WTC11 (cell line): Measurements from ENCODE around the gene PPP1R18. TPM values are rescaled to one million over a fixed set of nuclear protein-coding genes. Genes with fewer than 3 reads are reported as not detected.
A peak's percentile ranks its signal among the peaks of the same experiment; 100 is the strongest.

Source experiments
- ATAC-seq: fragments of 200-7000 bp; cut with Tn5 transposase; 2 replicates; pipeline ENCODE4 v1.10.0; 2021; ENCODE audit warnings: mild to moderate bottlenecking, moderate library complexity
- CTCF ChIA-PET: fragments of 300-600 bp; sonication (Branson Sonifier 250); formaldehyde crosslinking; loops from one replicate; lab custom pipeline; 2021; ENCODE audit warnings: antibody characterized with exemption; lab: Charles Lee
- POLR2A ChIA-PET: fragments of 350-600 bp; sonication (Branson Sonifier 250); formaldehyde crosslinking; loops from one replicate; lab custom pipeline; 2021; ENCODE audit warnings: antibody characterized with exemption; lab: Charles Lee
- DNase-seq: peaks from one replicate; pipeline ENCODE4 v3.0.0; 2021; ENCODE audit warnings: low spot score
- H3K27ac Mint-ChIP-seq: 2 replicates; pipeline ENCODE4 v1.8.0; 2021; ENCODE audit warnings: mixed read lengths
- H3K27me3 Mint-ChIP-seq: 2 replicates; pipeline ENCODE4 v1.8.0; 2021; ENCODE audit warnings: low read depth, mild to moderate bottlenecking, moderate library complexity, mixed read lengths
- H3K36me3 Mint-ChIP-seq: 2 replicates; pipeline ENCODE4 v1.8.0; 2021; ENCODE audit warnings: mixed read lengths
- H3K4me1 Mint-ChIP-seq: 2 replicates; pipeline ENCODE4 v1.8.0; 2022; ENCODE audit warnings: mixed read lengths
- H3K4me3 Mint-ChIP-seq: 2 replicates; pipeline ENCODE4 v1.8.0; 2021; ENCODE audit warnings: mild to moderate bottlenecking, moderate library complexity, mixed read lengths
- H3K9me3 Mint-ChIP-seq: 2 replicates; pipeline ENCODE4 v1.8.0; 2021; ENCODE audit warnings: mixed read lengths
- CBFB ChIP-seq: sonication (generic); formaldehyde crosslinking; IDR thresholded peaks from 2 replicates; pipeline ENCODE4 v1.8.1; 2022; ENCODE audit warnings: mild to moderate bottlenecking, low read depth, missing genetic modification reagents
- EMX1 ChIP-seq: fragments of 250-450 bp; sonication (Bioruptor Pico); IDR thresholded peaks from 2 replicates; pipeline ENCODE4 v1.8.0; 2021; ENCODE audit warnings: mild to moderate bottlenecking
- FOXP1 ChIP-seq: sonication (generic); formaldehyde crosslinking; IDR thresholded peaks from 2 replicates; pipeline ENCODE4 v1.8.0; 2022; ENCODE audit warnings: missing genetic modification reagents, mild to moderate bottlenecking, moderate library complexity, borderline replicate concordance
- GTF2I ChIP-seq: fragments of 250-450 bp; sonication (Bioruptor Pico); conservative IDR thresholded peaks from 2 replicates; pipeline ENCODE4 v1.4.0; 2021; ENCODE audit warnings: mild to moderate bottlenecking
- MYBL2 ChIP-seq: sonication (generic); formaldehyde crosslinking; IDR thresholded peaks from 2 replicates; pipeline ENCODE4 v1.8.1; 2023; ENCODE audit warnings: mild to moderate bottlenecking, moderate library complexity, missing genetic modification reagents
- NFYB ChIP-seq: sonication (generic); formaldehyde crosslinking; conservative IDR thresholded peaks from 2 replicates; pipeline ENCODE4 v1.8.0; 2022; ENCODE audit warnings: low read depth, missing genetic modification reagents
- NR3C1 ChIP-seq: sonication (generic); formaldehyde crosslinking; conservative IDR thresholded peaks from 2 replicates; pipeline ENCODE4 v1.8.1; 2023; ENCODE audit warnings: low read depth, mild to moderate bottlenecking, missing genetic modification reagents
- SMAD3 ChIP-seq: sonication (generic); formaldehyde crosslinking; IDR thresholded peaks from 2 replicates; pipeline ENCODE4 v1.8.0; 2022; ENCODE audit warnings: missing genetic modification reagents, mild to moderate bottlenecking, borderline replicate concordance
- SMAD4 ChIP-seq: sonication (generic); formaldehyde crosslinking; IDR thresholded peaks from 2 replicates; pipeline ENCODE4 v1.8.0; 2022; ENCODE audit warnings: mild to moderate bottlenecking, missing genetic modification reagents
- SOX15 ChIP-seq: fragments of 250-450 bp; sonication (Bioruptor Pico); IDR thresholded peaks from 2 replicates; pipeline ENCODE4 v1.9.0; 2021; ENCODE audit warnings: mild to moderate bottlenecking
- SP1 ChIP-seq: sonication (generic); formaldehyde crosslinking; conservative IDR thresholded peaks from 2 replicates; pipeline ENCODE4 v1.8.1; 2022; ENCODE audit warnings: missing genetic modification reagents
- USF1 ChIP-seq: sonication (generic); formaldehyde crosslinking; IDR thresholded peaks from 2 replicates; pipeline ENCODE4 v1.8.0; 2022; ENCODE audit warnings: mild to moderate bottlenecking, missing genetic modification reagents
- ZBTB21 ChIP-seq: sonication (generic); formaldehyde crosslinking; IDR thresholded peaks from 2 replicates; pipeline ENCODE4 v1.8.1; 2023; ENCODE audit warnings: mild to moderate bottlenecking, missing genetic modification reagents, borderline replicate concordance
- ZNF263 ChIP-seq: sonication (generic); formaldehyde crosslinking; IDR thresholded peaks from 2 replicates; pipeline ENCODE4 v1.8.1; 2022; ENCODE audit warnings: low read depth, mild to moderate bottlenecking, moderate library complexity, missing genetic modification reagents
- ZNF532 ChIP-seq: fragments of 250-450 bp; sonication (Bioruptor Pico); IDR thresholded peaks from 2 replicates; pipeline ENCODE4 v1.9.0; 2021; ENCODE audit warnings: mild to moderate bottlenecking, borderline replicate concordance
- ZNF671 ChIP-seq: fragments of 250-450 bp; sonication (Bioruptor Pico); IDR thresholded peaks from 2 replicates; pipeline ENCODE4 v1.8.0; 2021; ENCODE audit warnings: mild to moderate bottlenecking
- total RNA-seq: library from RNA; stranded (reverse); gene quantifications from 3 replicates; pipeline ENCODE4 v1.2.3, GENCODE V29; 2021
- TF ChIP-seq, protein P1 (sequence below): fragments of 250-450 bp; sonication (Bioruptor Pico); conservative IDR thresholded peaks from 2 replicates; pipeline ENCODE4 v1.9.0; 2021; ENCODE audit warnings: mild to moderate bottlenecking
- TF ChIP-seq, protein P2 (sequence below): sonication (generic); formaldehyde crosslinking; IDR thresholded peaks from 2 replicates; pipeline ENCODE4 v1.8.1; 2022; ENCODE audit warnings: low read depth, mild to moderate bottlenecking, moderate library complexity, missing genetic modification reagents, borderline replicate concordance
- TF ChIP-seq, protein P3 (sequence below): fragments of 200-600 bp; IDR thresholded peaks from 2 replicates; pipeline ENCODE4 v1.8.0; 2022; ENCODE audit warnings: antibody characterized with exemption
- TF ChIP-seq, protein P4 (sequence below): fragments of 250-450 bp; sonication (Bioruptor Pico); IDR thresholded peaks from 2 replicates; pipeline ENCODE4 v1.8.0; 2021; ENCODE audit warnings: mild to moderate bottlenecking
- TF ChIP-seq, protein P5 (sequence below): fragments of 250-450 bp; sonication (Bioruptor Pico); IDR thresholded peaks from 2 replicates; pipeline ENCODE4 v2.1.2; 2022; ENCODE audit warnings: mild to moderate bottlenecking, moderate library complexity

The PPP1R18 gene
- total RNA-seq, 1 experiment from 2014 or later: 36.5 TPM

DNA sequence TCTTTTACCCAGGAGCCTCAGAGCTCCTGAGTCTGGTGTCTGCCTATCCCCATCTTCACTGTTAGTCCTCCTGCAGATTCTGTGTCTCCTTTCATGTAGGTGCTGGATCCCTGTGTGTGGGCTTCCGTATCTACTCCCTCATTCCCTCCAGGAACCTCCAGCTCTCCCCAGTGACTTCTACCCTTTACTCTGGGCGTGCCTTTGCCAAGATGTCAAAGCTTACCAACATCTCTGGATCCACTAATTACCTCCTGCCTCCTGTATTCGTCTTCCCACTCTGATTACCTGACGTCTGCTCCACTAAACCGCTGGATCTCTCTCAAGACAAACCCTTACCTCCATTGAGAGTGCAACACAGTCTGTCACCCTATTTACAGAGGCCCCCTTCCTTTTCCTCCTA, 41.7 kb downstream of the PPP1R18 start:
- Mint-ChIP-seq H3K27me3 (no peaks in the 10 kb centered on the region), H3K36me3 (peaks cover 27% of the 10 kb centered on the region), H3K4me1 (peaks cover 21% of the 10 kb centered on the region), H3K9me3 (no peaks in the 10 kb centered on the region), H3K4me3 (no peak overlapping the region), H3K27ac (peak overlapping the region; percentile 52; the same call in 1 of the 2 replicates)
- ChIA-PET CTCF (interaction anchor here (0.9 to 2.0 kb wide), 2 partner anchors 34 to 86 kb away, joined by 4 to 7 read pairs; no protein-coding TSS in a partner anchor), POLR2A (interaction anchor here (0.6 kb wide), 1 partner anchor 9 kb away, joined by 3 read pairs; no protein-coding TSS in a partner anchor)
- ATAC-seq: no peak
- DNase-seq: no peak
- TF ChIP-seq GTF2I (CRISPR knock-in tag) (no peak), SP1 (CRISPR knock-in tag) (no peak), NFYB (CRISPR knock-in tag) (no peak), SOX15 (CRISPR knock-in tag) (no peak), EMX1 (no peak), CBFB (CRISPR knock-in tag) (no peak), NR3C1 (CRISPR knock-in tag) (no peak), MYBL2 (CRISPR knock-in tag) (no peak), SMAD3 (CRISPR knock-in tag) (no peak), SMAD4 (CRISPR knock-in tag) (no peak), FOXP1 (CRISPR knock-in tag) (no peak)
- TF ChIP-seq, protein P1, sequence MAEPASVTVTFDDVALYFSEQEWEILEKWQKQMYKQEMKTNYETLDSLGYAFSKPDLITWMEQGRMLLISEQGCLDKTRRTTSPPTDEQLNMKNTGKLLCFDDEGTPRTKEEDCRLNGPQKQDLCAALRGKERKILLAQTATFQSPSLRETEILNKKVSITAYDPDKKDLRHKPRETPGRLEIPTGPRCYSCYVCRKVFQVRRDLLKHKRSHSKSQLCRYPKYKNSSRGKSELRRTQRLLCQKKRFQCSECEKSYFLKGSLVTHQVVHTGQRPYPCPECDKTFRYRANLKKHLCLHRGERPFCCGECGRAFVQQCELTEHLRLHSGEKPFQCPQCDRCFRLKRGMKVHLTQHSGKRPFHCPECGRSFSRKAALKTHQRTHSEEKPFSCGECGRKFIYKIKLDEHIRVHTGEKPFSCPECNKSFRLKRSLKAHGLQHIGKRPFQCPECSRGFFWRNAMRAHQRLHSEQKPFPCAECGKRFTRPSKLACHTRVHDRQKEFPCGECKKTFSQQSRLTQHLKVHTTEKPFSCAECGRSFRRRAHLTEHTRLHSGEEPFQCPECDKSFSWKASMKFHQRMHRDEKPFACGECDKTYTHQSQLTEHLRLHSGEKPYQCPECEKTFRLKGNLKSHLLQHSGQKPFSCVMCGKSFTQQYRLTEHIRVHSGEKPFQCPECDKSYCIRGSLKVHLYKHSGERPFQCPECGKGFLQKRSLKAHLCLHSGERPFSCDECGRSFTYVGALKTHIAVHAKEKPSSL (CRISPR knock-in tag): no peak
- TF ChIP-seq, protein P2, sequence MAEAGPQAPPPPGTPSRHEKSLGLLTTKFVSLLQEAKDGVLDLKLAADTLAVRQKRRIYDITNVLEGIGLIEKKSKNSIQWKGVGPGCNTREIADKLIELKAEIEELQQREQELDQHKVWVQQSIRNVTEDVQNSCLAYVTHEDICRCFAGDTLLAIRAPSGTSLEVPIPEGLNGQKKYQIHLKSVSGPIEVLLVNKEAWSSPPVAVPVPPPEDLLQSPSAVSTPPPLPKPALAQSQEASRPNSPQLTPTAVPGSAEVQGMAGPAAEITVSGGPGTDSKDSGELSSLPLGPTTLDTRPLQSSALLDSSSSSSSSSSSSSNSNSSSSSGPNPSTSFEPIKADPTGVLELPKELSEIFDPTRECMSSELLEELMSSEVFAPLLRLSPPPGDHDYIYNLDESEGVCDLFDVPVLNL (CRISPR knock-in tag): no peak
- TF ChIP-seq, protein P3, sequence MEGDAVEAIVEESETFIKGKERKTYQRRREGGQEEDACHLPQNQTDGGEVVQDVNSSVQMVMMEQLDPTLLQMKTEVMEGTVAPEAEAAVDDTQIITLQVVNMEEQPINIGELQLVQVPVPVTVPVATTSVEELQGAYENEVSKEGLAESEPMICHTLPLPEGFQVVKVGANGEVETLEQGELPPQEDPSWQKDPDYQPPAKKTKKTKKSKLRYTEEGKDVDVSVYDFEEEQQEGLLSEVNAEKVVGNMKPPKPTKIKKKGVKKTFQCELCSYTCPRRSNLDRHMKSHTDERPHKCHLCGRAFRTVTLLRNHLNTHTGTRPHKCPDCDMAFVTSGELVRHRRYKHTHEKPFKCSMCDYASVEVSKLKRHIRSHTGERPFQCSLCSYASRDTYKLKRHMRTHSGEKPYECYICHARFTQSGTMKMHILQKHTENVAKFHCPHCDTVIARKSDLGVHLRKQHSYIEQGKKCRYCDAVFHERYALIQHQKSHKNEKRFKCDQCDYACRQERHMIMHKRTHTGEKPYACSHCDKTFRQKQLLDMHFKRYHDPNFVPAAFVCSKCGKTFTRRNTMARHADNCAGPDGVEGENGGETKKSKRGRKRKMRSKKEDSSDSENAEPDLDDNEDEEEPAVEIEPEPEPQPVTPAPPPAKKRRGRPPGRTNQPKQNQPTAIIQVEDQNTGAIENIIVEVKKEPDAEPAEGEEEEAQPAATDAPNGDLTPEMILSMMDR: no peak

GRCh38 chr6:30643656-30644055, 42.8 kb downstream of the PPP1R18 start:
- Mint-ChIP-seq H3K9me3 (no peaks in the 10 kb centered on the region), H3K27ac (no peak overlapping the region), H3K4me1 (peaks cover 21% of the 10 kb centered on the region), H3K27me3 (no peaks in the 10 kb centered on the region), H3K4me3 (no peak overlapping the region), H3K36me3 (peaks cover 26% of the 10 kb centered on the region)
- ATAC-seq (no peak), DNase-seq (no peak)
- ChIA-PET POLR2A (no interaction called here), CTCF (interaction anchor here (0.9 to 1.9 kb wide), 2 partner anchors 36 to 87 kb away, joined by 4 to 7 read pairs; no protein-coding TSS in a partner anchor)
- TF ChIP-seq, protein P4, sequence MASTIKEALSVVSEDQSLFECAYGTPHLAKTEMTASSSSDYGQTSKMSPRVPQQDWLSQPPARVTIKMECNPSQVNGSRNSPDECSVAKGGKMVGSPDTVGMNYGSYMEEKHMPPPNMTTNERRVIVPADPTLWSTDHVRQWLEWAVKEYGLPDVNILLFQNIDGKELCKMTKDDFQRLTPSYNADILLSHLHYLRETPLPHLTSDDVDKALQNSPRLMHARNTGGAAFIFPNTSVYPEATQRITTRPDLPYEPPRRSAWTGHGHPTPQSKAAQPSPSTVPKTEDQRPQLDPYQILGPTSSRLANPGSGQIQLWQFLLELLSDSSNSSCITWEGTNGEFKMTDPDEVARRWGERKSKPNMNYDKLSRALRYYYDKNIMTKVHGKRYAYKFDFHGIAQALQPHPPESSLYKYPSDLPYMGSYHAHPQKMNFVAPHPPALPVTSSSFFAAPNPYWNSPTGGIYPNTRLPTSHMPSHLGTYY (CRISPR knock-in tag): no peak
- no peak for TF ChIP-seq ZNF263 (CRISPR knock-in tag)
- TF ChIP-seq USF1 (CRISPR knock-in tag): no peak
- TF ChIP-seq, protein P5, sequence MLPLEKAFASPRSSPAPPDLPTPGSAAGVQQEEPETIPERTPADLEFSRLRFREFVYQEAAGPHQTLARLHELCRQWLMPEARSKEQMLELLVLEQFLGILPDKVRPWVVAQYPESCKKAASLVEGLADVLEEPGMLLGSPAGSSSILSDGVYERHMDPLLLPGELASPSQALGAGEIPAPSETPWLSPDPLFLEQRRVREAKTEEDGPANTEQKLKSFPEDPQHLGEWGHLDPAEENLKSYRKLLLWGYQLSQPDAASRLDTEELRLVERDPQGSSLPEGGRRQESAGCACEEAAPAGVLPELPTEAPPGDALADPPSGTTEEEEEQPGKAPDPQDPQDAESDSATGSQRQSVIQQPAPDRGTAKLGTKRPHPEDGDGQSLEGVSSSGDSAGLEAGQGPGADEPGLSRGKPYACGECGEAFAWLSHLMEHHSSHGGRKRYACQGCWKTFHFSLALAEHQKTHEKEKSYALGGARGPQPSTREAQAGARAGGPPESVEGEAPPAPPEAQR: no peak
- no peak for TF ChIP-seq ZNF671 (CRISPR knock-in tag)
- no peak for TF ChIP-seq ZNF532 (CRISPR knock-in tag)
- TF ChIP-seq ZBTB21 (CRISPR knock-in tag): no peak
